ENCODE results near the gene CD84.
"Not testable (repeated sequence)": the region's sequence is repeated elsewhere in the genome, so short reads cannot be mapped to it uniquely, and the experiment has no call there.

Gene CD84

DNA sequence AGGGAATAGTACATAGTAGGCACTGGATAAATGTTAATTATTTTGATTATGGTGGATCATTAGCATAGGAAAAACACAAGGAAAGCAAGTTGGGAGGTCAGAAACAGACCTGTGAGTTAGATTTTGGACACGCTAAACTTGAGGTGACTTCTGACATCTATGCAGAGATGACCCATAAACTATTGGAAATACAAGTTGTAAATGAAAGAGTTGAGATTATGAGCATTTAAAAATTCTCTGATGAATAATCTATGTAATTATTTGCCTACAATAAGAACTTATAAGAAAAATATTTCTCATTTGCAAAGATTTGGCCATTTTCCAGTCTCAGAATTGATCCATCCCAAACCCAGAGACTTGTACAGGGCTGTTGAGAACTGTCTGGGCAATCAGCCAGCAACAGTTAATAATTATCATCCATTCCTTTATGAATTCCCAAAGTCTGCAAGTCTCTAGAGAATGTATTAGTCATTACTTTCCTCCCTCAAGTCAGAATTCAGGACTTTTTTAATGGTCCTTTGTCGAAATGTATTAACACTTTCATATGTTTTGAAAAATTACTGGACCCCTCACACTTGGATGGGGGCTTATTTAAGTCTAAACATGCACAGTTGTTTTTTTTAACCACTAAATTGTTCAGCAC lies 36.9 kb downstream of the CD84 start:
- no peak for DNase-seq (ENCODE audit: low read depth in 2 of 2, low spot score in 1 of 2)

DNA sequence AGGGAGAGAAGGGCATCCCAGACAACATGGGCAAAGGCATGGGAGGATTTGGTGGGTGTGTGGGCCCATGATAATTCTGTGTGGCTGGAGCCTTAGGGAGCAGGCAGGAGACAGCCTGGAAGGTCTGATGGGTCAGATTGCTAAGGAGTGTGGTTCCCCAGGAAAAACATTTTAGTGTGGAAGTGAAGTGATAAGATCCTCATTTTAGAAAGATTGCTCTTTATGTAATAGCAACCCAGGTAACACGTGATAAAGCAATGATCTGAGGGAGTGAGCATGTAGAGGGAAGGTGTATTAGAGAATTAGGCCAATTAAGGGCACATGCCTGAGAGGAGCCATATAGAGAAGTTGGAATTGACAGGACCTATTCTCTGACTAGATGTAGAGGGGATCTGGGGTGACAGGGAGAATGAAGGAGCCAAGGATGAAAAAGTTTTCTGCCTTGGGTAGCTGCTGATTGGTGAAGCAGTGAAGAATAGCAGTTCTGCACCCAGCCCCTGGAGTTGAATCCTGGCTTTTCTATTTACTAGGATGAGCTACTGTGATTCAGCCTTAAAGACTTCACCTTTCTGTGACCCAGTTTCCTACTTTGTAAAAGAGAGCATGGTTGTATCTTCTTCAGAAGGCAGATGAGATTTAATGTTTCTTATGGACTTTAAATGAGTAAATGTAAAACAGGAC lies 37.5 kb downstream of the CD84 start:
- no peak for DNase-seq (ENCODE audit: low read depth in 2 of 2, low spot score in 1 of 2)

DNA sequence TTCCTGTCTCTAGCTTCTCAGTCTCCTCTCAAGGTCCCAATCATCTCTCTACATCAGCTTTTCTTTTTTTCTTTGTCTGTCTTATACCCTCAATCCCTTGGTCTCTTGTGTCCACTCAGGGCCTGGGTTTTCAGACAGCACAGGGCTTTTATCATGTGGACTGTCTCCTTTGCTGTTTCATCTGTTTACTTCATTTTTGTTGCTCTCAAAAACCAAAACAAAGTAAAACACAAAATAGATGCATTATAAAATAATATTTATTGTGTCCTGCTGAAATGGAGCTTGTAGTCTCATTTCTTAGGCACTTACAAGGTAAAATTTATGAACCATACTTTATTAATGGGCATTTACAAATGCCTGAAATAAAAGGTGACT lies 38.5 kb downstream of the CD84 start:
- DNase-seq (ENCODE audit: low read depth in 2 of 2, low spot score in 1 of 2): no peak

- peak in 1 of 2 donors; percentile 35 for DNase-seq (ENCODE audit: low read depth in 2 of 2, low spot score in 1 of 2)
Observed at GRCh38 chr1:160539990-160540858, 39.1 kb downstream of the CD84 start.

- DNase-seq (ENCODE audit: low read depth in 2 of 2, low spot score in 1 of 2): no peak
Observed at GRCh38 chr1:160539684-160539989, 39.7 kb downstream of the CD84 start.

GRCh38 chr1:160538985-160539651 lies 40.2 kb downstream of the CD84 start:
- DNase-seq (ENCODE audit: low read depth in 2 of 2, low spot score in 1 of 2): no peak

DNA sequence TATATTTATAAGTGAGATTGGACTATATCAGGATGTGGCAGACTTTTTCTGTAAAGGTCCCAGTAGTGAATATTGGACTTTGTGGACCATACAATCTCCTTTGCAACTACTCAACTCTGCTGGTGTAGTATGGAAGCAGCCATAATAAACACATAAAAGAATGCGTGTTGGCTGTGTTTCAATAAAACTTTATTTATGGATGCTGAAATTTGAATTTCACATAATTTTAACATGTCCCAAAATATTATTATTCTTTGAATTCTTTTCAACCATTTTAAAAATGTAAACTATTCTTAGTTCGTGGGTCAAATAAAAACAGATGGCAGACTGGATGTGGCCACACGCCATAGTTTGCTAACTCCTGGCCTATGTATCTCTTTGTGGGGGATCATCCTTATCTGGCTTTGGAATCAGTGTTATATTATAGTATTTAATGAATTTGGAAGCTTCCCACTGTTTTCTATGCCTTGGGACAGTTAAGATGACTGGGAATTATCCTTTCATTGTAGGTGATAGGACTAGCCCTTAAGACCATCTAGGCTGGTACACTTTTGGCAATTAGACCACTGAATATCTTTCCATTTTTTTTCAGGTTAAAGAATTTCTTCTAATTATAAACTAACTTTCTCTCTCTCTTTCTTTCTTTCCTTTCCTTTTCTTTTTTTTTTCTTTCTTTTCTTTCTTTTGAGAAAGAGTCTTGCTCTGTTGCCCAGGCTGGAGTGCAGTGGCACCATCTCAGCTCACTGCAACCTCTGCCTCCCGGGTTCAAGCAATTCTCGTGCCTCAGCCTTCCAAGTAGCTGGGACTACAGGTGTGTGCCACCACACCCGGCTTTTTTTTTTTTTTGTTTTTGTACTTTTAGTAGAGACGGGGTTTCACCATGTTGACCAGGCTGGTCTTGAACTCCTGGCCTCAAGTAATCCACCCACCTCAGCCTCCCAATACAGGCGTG lies 41.3 kb downstream of the CD84 start:
- no peak for DNase-seq (ENCODE audit: low read depth in 2 of 2, low spot score in 1 of 2)

DNA sequence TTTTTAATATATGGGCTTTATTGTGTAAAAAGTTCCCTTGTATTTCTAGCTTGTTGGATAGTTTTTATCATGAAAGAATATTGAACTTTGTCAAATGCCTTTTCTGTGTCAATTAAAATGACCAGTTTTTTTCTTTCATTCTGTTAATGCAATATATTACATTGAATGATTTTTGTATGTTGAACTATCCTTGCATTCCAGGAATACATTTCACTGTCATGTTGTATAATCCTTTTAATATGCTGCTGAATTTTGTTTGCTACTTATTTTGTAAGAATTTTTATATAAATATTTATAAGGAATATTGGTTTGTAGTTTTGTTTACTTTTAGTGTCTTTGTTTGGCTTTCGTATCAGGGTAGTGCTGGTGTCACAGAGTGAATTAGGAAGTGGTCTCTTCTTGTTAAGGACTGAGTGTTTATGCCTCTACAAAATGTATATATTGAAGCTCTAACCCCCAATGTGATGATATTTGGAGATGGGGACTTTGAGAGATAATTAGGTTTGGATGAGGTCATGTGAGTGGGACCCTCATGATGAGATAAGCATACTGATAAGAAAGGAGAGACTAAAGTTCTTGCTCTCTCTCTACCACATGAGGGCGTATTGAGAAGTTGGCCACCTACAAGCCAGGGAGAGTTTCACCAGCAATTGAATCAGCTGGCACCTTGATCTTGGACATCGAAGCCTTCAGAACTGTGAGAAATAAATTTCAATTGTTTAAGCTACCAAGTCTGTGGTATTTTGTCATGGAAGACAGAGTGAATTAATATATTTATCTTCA lies 44.3 kb downstream of the CD84 start:
- DNase-seq (ENCODE audit: low read depth in 2 of 2, low spot score in 1 of 2): no peak

DNA sequence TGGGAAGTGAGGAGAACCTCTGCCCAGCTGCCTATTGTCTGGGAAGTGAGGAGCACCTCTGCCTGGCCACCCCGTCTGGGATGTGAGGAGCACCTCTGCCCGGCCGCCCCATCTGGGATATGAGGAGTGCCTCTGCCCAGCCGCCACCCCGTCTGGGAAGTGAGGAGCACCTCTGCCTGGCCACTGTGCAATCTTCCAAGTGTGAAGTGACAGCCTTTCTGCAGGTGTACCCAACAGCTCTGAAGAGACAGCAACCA lies 46.8 kb downstream of the CD84 start:
- not testable (repeated sequence) for DNase-seq (ENCODE audit: low read depth in 2 of 2, low spot score in 1 of 2)

GRCh38 chr1:160531809-160532556 lies 47.3 kb downstream of the CD84 start:
- not testable (repeated sequence) for DNase-seq (ENCODE audit: low read depth in 2 of 2, low spot score in 1 of 2)

DNA sequence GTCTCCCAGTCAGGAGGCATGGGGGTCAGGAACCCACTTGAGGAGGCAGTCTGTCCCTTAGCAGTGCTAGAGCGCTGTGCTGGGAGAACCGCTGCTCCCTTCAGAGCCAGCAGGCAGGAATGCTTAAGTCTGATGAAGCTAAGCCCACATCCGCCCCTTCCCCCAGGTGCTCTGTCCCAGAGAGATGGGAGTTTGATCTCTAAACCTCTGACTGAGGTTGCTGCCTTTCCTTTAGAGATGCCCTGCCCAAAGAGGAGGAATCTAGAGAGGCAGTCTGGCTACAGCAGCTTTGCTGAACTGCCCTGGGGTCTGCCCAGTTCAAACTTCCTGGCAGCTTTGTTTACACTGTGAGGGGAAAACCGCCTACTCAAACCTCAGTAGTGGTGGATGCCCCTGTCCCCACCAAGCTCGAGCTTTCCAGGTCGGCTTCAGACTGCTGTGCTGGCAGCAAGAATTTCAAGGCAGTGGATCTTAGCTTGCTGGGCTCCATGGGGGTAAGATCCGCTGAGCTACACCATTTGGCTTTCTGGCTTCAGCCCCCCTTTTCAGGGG lies 49.8 kb downstream of the CD84 start:
- DNase-seq (ENCODE audit: low read depth in 2 of 2, low spot score in 1 of 2): not testable (repeated sequence)

DNA sequence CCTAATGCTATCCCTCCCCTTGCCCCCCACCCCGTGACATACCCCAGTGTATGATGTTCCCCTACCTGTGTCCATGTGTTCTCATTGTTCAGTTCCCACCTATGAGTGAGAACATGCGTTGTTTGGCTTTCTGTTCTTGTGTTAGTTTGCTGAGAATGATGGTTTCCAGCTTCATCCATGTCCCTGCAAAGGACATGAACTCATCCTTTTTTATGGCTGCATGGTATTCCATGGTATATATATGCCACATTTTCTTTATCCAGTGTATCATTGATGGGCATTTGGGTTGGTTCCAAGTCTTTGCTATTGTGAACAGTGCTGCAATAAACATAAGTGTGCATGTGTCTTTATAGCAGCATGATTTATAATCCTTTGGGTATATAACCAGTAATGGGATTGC lies 55.5 kb downstream of the CD84 start:
- not testable (repeated sequence) for DNase-seq (ENCODE audit: low read depth in 2 of 2, low spot score in 1 of 2)

- DNase-seq (ENCODE audit: low read depth in 2 of 2, low spot score in 1 of 2): no peak
Observed at GRCh38 chr1:160522622-160523345, 56.5 kb downstream of the CD84 start, which contains the start of gene SLAMF6. TSS of gene SLAMF6 (minus strand) at chr1:160523255. CDS start at chr1:160523192, 63 bp downstream.

DNA sequence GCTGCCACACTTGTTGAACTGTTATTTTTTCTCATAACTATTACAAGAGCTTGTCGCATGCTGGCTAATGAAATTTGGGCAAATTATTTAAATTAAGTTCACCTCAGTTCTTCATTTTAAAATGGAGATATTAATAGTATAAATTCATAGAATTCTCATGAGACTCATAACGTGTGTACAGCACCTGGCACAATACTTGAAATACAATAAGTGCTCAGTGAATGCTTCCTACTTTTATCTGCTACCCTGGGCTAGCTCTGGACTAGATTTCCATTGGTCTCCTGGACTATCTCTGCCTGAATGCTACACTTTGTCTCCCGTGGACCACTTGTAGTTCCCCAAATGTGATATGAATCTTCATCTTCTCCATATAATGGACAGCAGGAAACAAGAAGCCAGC lies 57.2 kb downstream of the CD84 start:
- DNase-seq (ENCODE audit: low read depth in 2 of 2, low spot score in 1 of 2): no peak

GRCh38 chr1:160521554-160521953 lies 57.7 kb downstream of the CD84 start:
- DNase-seq (ENCODE audit: low read depth in 2 of 2, low spot score in 1 of 2): no peak

DNA sequence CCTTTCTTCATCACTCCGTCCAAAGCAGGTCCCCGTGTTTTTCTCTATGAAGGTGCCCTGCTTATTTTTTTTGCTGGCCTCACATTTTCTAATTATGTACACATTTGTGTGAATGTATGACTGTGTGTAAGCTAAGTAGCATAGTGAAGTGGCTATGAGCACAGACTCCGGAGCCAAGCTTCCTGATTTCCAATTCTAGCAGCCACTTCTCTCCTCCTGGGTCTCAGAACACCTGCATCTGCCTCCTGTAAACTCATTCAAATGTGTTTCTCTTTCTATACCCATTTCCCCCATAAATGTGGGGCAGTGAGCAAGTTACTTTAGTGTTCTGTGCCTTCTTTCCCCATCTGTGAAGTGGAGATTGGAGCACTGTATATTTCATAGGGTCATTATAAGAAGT lies 58.3 kb downstream of the CD84 start:
- DNase-seq (ENCODE audit: low read depth in 2 of 2, low spot score in 1 of 2): no peak

DNA sequence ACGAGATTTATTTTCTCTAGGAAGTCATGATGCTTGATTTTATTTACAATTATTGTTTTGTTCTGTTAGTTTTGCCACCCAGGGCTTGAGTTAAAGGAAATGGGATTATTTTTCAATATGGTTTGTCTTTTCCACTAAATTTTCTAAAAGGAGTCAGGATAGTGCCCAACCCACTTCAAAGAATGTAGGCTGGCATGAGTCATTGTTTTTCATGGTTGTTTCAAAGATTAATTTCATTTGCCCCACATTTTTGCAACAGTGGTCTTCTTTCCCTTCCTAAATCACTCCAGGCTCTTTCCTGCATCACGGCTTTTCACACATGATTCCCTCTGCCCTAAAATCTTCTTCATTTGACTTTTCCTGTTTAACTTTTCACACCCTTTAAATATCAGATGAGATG lies 58.7 kb downstream of the CD84 start:
- DNase-seq (ENCODE audit: low read depth in 2 of 2, low spot score in 1 of 2): no peak

Measured in stimulated activated CD8-positive, alpha-beta memory T cell treated with anti-CD3 and anti-CD28 coated beads, Interleukin-4, amount 100 ng/mL, for 1 hour (primary cell).